GM12891 (cell line): ENCODE data around the gene EEFSEC.

ENCODE experiments used
- PAX5 ChIP-seq: IDR thresholded peaks from 2 replicates; pipeline ENCODE4 v1.6.1; 2011; ENCODE audit warnings: low read length, moderate library complexity, mild to moderate bottlenecking; ENCODE audit not compliant: insufficient read depth, severe bottlenecking
- POLR2A ChIP-seq: IDR thresholded peaks from 2 replicates; pipeline ENCODE4 v1.6.1; 2011; ENCODE audit warnings: low read depth, low read length, control low read depth
- POLR2AphosphoS5 ChIP-seq: IDR thresholded peaks from 2 replicates; pipeline ENCODE4 v1.6.1; 2011; ENCODE audit warnings: low read depth, low read length, control low read depth

GRCh38 chr3:128380719-128381118 lies 227.4 kb downstream of the EEFSEC start:
- TF ChIP-seq POLR2A (no peak), POLR2AphosphoS5 (no peak), PAX5 (no peak)
